GM21390 (cell line): Measurements from ENCODE around the gene CRIM1.

Source experiments
- ATAC-seq: cut with Tn5 transposase; IDR thresholded peaks from one replicate; pipeline ENCODE4 v1.9.1; 2021; ENCODE audit not compliant: unreplicated experiment

Gene CRIM1

GRCh38 chr2:36512705-36513104 is 157.1 kb downstream of the CRIM1 start:
- no peak for ATAC-seq

GRCh38 chr2:36513661-36514060 is 158.1 kb downstream of the CRIM1 start:
- ATAC-seq: no peak

- ATAC-seq: no peak
Observed at GRCh38 chr2:36515538-36515937, 160.0 kb downstream of the CRIM1 start.

- no peak for ATAC-seq
Observed at GRCh38 chr2:36516136-36516870, 160.7 kb downstream of the CRIM1 start.

- ATAC-seq: no peak
Observed at GRCh38 chr2:36520431-36520830, 164.9 kb downstream of the CRIM1 start.

- no peak for ATAC-seq
Observed at GRCh38 chr2:36523153-36523552, 167.6 kb downstream of the CRIM1 start.

- ATAC-seq: no peak
Observed at GRCh38 chr2:36525245-36525644, 169.7 kb downstream of the CRIM1 start.

GRCh38 chr2:36526226-36526625 is 170.6 kb downstream of the CRIM1 start:
- ATAC-seq: no peak

GRCh38 chr2:36528274-36528673 is 172.7 kb downstream of the CRIM1 start:
- ATAC-seq: peak; percentile 76

- no peak for ATAC-seq
Observed at GRCh38 chr2:36528766-36529392, 173.3 kb downstream of the CRIM1 start.

- ATAC-seq: peak; percentile 71
Observed at GRCh38 chr2:36530178-36530982, 174.8 kb downstream of the CRIM1 start.

GRCh38 chr2:36530983-36531354 is 175.4 kb downstream of the CRIM1 start:
- ATAC-seq: no peak

GRCh38 chr2:36534275-36534799 is 178.8 kb downstream of the CRIM1 start:
- no peak for ATAC-seq

GRCh38 chr2:36535099-36535498 is 179.5 kb downstream of the CRIM1 start:
- no peak for ATAC-seq

- ATAC-seq: no peak
Observed at GRCh38 chr2:36536776-36537175, 181.2 kb downstream of the CRIM1 start.

- no peak for ATAC-seq
Observed at GRCh38 chr2:36538335-36538734, 182.8 kb downstream of the CRIM1 start.

- ATAC-seq: peak; percentile 68
Observed at GRCh38 chr2:36539631-36540030, 184.1 kb downstream of the CRIM1 start.

- no peak for ATAC-seq
Observed at GRCh38 chr2:36540986-36541754, 185.6 kb downstream of the CRIM1 start.

GRCh38 chr2:36541891-36542595 is 186.5 kb downstream of the CRIM1 start:
- ATAC-seq: no peak

- no peak for ATAC-seq
Observed at GRCh38 chr2:36544638-36545338, 189.2 kb downstream of the CRIM1 start.
